Breast epithelium (tissue), 3 donors: ENCODE measurements around the gene RTF2.

Experiments
- POLR2A ChIP-seq: fragments of 450-650 bp; IDR thresholded peaks from one replicate; pipeline ENCODE4 v1.6.1; 2016; ENCODE audit warnings: antibody characterized with exemption, mild to moderate bottlenecking, moderate library complexity
- POLR2AphosphoS5 ChIP-seq, 3 donors: sonication (generic); formaldehyde crosslinking; IDR thresholded peaks; one replicate each; pipeline ENCODE4 v1.6.1; 2017; ENCODE audit warnings: antibody characterized with exemption in 3 of 3
- TF ChIP-seq, protein P1 (sequence below), 3 donors: fragments of 450-650 bp; IDR thresholded peaks; one replicate each; pipeline ENCODE4 v1.5.1; 2016 to 2017; ENCODE audit warnings: antibody characterized with exemption in 3 of 3, mild to moderate bottlenecking in 3 of 3, moderate library complexity in 3 of 3

DNA sequence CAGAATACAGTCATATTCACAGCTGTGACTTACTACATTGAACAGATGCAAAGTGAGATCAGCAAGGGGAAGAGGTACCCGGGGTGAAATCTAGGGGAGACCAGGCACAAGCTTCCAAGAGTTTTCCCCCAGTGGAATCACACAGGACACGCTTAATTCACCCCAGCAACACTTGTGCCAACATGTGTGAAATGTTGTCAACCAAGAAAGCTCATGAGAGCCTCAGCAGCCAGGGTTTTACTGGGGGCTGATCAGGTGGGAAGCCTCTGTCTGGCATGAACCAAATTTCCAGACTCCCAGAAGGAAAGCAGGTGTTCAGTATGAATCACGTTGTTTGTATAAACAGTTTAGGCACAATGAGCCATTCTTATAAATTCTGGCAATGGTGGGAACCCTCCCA, 6.9 kb upstream of the RTF2 start:
- TF ChIP-seq, protein P1, sequence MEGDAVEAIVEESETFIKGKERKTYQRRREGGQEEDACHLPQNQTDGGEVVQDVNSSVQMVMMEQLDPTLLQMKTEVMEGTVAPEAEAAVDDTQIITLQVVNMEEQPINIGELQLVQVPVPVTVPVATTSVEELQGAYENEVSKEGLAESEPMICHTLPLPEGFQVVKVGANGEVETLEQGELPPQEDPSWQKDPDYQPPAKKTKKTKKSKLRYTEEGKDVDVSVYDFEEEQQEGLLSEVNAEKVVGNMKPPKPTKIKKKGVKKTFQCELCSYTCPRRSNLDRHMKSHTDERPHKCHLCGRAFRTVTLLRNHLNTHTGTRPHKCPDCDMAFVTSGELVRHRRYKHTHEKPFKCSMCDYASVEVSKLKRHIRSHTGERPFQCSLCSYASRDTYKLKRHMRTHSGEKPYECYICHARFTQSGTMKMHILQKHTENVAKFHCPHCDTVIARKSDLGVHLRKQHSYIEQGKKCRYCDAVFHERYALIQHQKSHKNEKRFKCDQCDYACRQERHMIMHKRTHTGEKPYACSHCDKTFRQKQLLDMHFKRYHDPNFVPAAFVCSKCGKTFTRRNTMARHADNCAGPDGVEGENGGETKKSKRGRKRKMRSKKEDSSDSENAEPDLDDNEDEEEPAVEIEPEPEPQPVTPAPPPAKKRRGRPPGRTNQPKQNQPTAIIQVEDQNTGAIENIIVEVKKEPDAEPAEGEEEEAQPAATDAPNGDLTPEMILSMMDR (IDR thresholded peaks at IDR 0.05): no peak
- TF ChIP-seq POLR2A (no peak), POLR2AphosphoS5 (IDR thresholded peaks at IDR 0.05) (no peak)
